GM18505 (cell line): ENCODE data around the gene HFE.
"Not testable (repeated sequence)": the region's sequence is repeated elsewhere in the genome, so short reads cannot be mapped to it uniquely, and the experiment has no call there.

Source experiments
- ATAC-seq: cut with Tn5 transposase; IDR thresholded peaks from one replicate; pipeline ENCODE4 v1.9.1; 2021; ENCODE audit not compliant: unreplicated experiment
- POLR2A ChIP-seq: IDR thresholded peaks from 4 replicates; pipeline ENCODE4 v1.6.1; 2011; ENCODE audit warnings: borderline replicate concordance; ENCODE audit not compliant: insufficient read depth, insufficient read length; ENCODE audit errors: extremely low read depth

Gene HFE

DNA sequence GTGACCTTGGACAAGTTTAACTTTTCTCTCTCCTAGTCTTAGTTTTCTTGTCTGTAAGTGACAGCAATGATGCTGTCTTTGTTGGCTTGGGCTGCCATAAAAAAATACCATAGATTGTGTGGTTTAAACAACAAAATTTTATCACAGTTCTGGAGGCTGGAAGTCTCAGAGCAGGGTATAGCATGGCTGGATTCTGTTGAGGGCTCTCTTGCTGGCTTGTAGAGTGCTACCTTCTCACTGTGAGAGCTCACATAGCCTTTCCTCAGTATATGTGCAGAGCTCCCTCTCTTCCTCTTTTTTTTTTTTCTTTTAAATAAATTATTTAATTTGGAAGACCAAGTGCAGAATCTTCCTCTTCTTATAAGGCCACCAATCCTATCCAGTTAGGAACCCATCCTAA, 26.3 kb downstream of the HFE start:
- no peak for TF ChIP-seq POLR2A
- ATAC-seq, result no peak

DNA sequence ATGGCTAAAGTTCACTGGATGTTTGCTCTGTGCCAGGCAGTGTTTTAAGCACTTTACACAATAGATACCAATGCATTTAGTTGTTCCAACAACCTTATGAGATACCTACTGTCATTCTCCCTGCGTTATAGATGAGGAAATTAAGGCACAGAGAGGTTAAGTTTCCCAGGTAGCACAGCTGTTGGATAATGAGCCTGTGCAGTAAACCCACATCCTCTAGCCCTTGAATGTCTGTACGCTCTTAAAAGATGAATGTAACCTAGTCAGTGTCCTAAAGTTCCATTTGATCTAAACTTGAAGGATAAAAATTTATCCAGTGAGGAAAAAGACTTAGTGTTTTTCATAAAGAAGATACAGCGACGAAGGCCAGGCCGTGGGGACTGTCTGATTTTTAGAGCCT, 28.0 kb downstream of the HFE start:
- no peak for ATAC-seq
- TF ChIP-seq POLR2A, result no peak

DNA sequence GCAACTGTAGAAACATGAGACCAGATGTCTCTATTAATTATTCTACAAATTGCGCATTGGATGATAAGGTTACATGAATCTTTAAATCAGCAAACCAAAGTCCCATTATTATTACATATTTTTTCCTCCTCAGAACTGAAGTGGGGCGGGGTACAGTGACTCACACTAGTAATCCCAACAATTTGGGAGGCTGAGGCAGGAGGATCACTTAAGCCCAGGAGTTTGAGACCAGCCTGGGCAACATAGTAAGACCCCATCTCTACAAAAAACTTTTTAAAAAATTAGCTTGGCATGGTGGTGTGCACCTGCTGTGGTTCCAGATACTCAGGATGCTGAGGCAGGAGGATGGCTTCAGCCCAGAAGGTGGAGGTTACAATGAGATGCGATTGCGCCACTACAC, 29.0 kb downstream of the HFE start:
- no peak for TF ChIP-seq POLR2A
- no peak for ATAC-seq

DNA sequence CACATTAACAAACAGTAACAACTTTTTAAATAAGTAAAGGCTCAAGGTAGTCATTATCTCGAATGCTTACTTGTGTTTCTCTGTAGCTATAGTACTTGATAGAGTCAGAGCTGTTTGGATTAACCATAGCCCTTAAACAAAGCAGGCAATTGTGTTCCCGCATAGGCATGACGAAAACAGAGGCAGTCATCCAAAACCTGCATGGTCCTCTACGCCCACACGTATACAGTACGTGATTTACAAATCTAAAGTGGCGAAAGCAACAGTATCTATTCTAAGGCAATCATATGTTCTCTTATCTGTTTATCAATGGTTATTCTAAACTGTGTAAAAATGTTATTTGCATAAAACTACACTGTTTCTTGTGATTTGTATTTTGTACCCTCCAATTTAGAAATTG, 31.8 kb downstream of the HFE start:
- TF ChIP-seq POLR2A, result no peak
- no peak for ATAC-seq

GRCh38 chr6:26120115-26120514, 32.9 kb downstream of the HFE start:
- not testable (repeated sequence) for ATAC-seq

- ATAC-seq, result no peak
- TF ChIP-seq POLR2A, result no peak
Measured at GRCh38 chr6:26120807-26121140, 33.5 kb downstream of the HFE start.

DNA sequence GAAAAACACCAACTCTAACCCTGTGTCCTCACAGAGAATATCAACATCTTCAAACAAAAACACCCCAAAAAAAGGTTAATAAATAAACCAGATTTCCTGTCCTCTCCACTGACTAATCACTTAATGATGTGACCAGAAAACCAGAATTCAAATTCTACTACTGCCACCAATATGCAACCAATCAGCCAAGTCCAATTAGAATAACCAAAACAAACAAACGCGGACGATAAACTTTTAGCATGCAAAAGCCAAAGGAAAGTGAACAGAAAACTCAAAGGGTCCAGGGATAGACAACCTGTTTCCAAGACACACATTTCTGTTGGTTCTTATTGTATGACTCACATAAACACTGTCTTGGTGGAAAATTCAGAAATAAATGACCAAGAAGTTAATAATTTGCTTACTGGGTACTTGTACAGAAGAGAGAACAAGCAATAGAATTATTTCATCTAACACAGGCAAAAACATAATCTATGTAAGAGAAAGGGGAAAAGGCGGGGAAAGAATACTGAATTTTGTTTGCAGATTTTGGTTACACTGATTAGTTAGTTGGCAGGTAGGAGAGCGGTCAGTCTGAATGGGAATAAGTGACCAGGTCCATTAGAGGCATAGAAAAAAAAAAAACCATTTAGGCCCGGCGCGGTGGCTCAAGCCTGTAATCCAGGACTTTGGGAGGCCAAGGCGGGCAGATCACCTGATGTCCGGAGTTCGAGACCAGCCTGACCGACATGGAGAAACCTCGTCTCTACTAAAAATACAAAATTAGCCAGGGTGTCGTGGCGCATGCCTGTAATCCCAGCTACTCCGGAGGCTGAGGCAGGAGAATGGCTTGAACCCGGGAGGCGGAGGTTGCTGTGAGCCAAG, 34.1 kb downstream of the HFE start:
- no peak for TF ChIP-seq POLR2A

DNA sequence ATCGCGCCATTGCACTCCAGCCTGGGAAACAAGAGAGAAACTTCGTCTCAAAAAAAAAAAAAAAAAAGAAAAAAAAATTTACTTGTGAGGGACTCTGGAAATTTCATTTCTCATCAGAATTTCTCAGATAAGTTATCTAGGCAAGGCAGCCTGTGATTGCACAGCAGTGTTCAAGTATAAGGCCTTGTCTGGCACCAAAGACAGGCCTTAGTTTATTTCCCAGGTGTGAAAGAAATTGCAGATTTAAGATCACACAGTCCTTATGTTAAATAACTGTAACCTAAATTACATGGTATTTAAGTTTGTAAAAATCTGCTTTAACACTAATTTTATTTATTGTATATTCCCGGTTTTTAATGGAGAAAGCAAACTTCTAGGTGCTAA, 34.8 kb downstream of the HFE start:
- TF ChIP-seq POLR2A, result no peak
- no peak for ATAC-seq

More for the DNA sequence above, 34.1 kb downstream of the HFE start:
- no peak for ATAC-seq

DNA sequence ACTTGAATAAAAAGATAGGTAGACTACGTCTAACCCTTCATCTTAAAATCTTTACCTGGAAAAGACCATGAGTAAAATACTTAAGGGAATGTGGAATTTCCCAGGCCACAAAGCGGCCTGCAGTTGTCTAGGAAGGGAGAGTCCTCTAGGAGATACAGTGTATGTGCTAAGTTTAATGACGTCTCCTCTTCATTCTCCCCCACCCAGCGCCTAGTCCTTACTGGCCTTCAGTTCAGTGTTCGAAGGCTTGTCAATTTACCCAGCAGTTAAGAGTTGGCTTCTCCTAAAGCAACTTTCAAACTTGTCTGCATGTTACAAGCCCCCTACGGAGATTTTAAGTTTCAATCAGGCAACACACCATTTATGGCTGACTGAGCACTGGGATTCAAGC, 35.2 kb downstream of the HFE start:
- no peak for TF ChIP-seq POLR2A
- ATAC-seq, result no peak

DNA sequence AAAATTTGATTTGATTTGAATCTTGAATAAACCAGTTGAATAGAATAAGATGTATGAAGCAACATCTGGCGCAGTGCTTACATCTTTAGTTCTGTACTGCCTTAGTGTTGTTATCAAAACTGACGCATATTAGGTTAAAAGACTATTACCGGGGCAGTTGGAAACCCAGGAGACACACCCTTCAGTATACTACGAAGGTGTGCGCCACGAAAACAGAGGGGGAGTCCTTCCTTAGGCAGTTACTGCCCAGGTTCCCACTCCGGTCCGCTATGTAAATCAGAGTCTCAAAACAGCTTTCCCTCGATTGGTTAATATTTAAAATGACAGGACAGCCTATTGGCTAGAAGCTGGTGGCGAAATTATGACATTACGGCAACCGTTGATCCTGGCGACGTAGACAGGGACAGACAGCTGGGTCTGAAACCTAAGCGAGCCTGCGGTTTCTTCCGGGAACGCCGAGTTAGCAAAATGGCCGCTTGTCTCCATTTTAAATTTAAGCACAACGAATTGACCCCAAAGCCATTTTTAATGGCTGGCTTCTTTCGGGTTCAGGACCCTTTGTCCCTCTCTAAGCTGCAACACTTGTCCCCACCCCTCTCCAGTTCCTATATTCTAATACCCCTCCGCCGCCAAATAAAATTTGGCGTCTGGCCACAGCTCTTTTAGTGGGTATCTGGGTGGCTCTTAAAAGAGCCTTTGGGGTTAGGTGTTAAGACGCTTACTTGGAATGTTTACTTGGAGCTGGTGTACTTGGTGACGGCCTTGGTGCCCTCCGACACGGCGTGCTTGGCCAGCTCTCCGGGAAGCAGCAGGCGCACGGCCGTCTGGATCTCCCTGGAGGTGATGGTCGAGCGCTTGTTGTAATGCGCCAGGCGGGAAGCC, 35.8 kb downstream of the HFE start:
- peak; percentile 55 for ATAC-seq

GRCh38 chr6:26123675-26123946, 36.4 kb downstream of the HFE start:
- peak; percentile 83 for TF ChIP-seq POLR2A
- ATAC-seq, result no peak

More for the DNA sequence above, 35.8 kb downstream of the HFE start:
- TF ChIP-seq POLR2A, result peak; percentile 96

DNA sequence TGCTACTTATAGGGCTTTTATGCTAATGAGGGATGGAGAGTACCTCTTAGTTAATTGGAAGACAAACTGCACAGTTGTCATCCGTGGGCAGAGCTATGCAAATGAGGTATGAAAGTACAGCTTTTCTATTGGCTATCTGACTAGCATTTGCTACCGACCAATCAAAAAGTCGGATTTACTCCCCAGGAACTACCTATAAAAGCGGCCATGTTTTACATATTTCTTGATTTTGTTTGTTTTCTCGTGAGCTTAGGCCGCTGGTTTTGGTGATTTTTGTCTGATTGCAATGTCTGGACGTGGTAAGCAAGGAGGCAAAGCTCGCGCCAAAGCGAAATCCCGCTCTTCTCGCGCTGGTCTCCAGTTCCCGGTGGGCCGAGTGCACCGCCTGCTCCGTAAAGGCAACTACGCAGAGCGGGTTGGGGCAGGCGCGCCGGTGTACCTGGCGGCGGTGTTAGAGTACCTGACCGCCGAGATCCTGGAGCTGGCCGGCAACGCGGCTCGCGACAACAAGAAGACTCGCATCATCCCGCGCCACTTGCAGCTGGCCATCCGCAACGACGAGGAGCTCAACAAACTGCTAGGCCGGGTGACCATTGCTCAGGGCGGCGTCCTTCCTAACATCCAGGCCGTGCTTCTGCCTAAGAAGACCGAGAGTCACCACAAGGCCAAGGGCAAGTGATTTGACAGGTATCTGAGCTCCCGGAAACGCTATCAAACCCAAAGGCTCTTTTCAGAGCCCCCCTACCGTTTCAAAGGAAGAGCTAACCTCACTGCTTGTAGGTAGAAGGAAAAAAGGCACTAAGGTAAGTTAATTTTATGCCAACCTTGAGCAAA, 36.9 kb downstream of the HFE start:
- peak; percentile 70 for ATAC-seq
- peak; percentile 90 for TF ChIP-seq POLR2A
